Testis (tissue), 2 donors: Measurements from ENCODE around the gene PITX1.

Experiments
- POLR2A ChIP-seq: fragments of 450-650 bp; IDR thresholded peaks from one replicate; pipeline ENCODE4 v1.6.1; 2017; ENCODE audit warnings: antibody characterized with exemption, mild to moderate bottlenecking, moderate library complexity
- TF ChIP-seq, protein P1 (sequence below), 3 experiments: fragments of 450-650 bp in 2 of 3; fragments of 200-600 bp in 1 of 3; sonication (generic) in 1 of 3; IDR thresholded peaks; one replicate each; pipeline ENCODE4 v1.5.1; 2016 to 2019; ENCODE audit warnings: antibody characterized with exemption in 3 of 3, mild to moderate bottlenecking in 2 of 3, moderate library complexity in 1 of 3

DNA sequence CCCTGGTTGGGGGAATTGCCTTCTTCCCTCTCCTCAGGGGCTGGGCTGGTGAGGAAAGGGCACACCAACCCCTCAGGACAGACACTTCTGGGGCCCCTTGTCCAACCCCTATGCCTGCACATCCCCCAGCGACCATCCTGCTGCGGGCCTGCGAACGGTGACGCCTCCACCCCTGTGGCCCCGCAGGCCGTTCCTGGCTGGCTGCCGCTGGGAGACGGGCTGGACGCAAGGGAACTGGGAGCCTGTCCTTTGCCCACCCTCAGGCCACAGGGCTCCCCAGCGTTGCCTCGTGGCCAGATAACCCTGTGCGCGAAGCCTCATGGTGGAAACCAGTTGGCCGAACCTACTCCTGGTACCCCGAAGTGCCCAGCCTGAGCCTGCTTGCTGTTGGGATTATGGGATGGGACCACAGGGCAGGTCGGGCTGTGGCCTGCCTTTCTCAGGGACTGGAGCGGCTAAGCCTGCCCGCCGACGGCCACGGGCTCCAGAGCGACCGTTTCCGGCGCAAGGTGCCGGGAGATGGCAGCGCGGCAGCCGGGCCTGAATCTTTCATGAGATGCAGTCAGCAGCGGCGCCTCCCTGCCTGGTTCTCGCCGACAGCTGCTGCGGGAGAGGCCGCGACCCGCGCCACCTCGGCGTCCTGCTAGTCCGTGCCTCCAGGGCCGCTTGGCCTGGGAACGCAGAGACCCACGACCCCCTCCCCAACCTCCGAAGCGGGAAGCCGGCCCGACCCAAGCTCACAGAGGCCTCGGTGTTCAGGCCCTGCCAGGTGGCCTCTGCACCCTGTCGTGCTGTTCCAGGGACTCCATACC is 6.5 kb upstream of the PITX1 start:
- TF ChIP-seq, protein P1, sequence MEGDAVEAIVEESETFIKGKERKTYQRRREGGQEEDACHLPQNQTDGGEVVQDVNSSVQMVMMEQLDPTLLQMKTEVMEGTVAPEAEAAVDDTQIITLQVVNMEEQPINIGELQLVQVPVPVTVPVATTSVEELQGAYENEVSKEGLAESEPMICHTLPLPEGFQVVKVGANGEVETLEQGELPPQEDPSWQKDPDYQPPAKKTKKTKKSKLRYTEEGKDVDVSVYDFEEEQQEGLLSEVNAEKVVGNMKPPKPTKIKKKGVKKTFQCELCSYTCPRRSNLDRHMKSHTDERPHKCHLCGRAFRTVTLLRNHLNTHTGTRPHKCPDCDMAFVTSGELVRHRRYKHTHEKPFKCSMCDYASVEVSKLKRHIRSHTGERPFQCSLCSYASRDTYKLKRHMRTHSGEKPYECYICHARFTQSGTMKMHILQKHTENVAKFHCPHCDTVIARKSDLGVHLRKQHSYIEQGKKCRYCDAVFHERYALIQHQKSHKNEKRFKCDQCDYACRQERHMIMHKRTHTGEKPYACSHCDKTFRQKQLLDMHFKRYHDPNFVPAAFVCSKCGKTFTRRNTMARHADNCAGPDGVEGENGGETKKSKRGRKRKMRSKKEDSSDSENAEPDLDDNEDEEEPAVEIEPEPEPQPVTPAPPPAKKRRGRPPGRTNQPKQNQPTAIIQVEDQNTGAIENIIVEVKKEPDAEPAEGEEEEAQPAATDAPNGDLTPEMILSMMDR (IDR thresholded peaks at IDR 0.05) = no peak
- TF ChIP-seq POLR2A = no peak
